BLaER1 treated with 17β-estradiol and CSF1 and Interleukin-3, amounts not matched to agents 10 nM and 100 nM (cell line): ENCODE measurements around the gene AVPR1B.

Experiments used
- H3K27ac ChIP-seq, 11 experiments: shearing (Covaris generic); formaldehyde crosslinking; 2 replicates each; pipeline ENCODE4 v1.8.1; 2022
- H3K27me3 ChIP-seq, 11 experiments: shearing (Covaris generic); formaldehyde crosslinking; 2 replicates each; pipeline ENCODE4 v1.8.1; 2022
- H3K36me3 ChIP-seq, 11 experiments: shearing (Covaris generic); formaldehyde crosslinking; 2 replicates each; pipeline ENCODE4 v1.8.1; 2022
- H3K4me1 ChIP-seq, 10 experiments: shearing (Covaris generic); formaldehyde crosslinking; 2 replicates each; pipeline ENCODE4 v1.8.1; 2022
- H3K4me2 ChIP-seq, 11 experiments: shearing (Covaris generic); formaldehyde crosslinking; 2 replicates each; pipeline ENCODE4 v1.8.1; 2022
- H3K4me3 ChIP-seq, 10 experiments: shearing (Covaris generic); formaldehyde crosslinking; 2 replicates each; pipeline ENCODE4 v1.8.1; 2022
- H3K9ac ChIP-seq, 11 experiments: shearing (Covaris generic); formaldehyde crosslinking; 2 replicates each; pipeline ENCODE4 v1.8.1; 2022
- H3K9me3 ChIP-seq, 11 experiments: shearing (Covaris generic); formaldehyde crosslinking; replicated peaks in 1 of 11; 2 replicates each; pipeline ENCODE4 v1.8.1; 2022
- H4K20me1 ChIP-seq, 11 experiments: shearing (Covaris generic); formaldehyde crosslinking; 2 replicates each; pipeline ENCODE4 v1.8.1; 2022
- Cebpa-rat ChIP-seq, 11 experiments: shearing (Covaris generic); IDR thresholded peaks; 2 replicates each; pipeline ENCODE4 v1.8.1; 2022

The AVPR1B gene

GRCh38 chr1:206116191-206116872 lies 856 bp downstream of the AVPR1B start:
- Histone ChIP-seq H3K9me3 (peaks cover 7 to 15% (median 10%) of the 10 kb centered on the region in 11 experiments; a peak in 20 of 22 replicates), H3K4me2 (peak overlapping the region in 1 of 11 experiments; percentile 95; a peak in 1 of 22 replicates), H3K36me3 (no peaks in the 10 kb centered on the region), H4K20me1 (no peaks in the 10 kb centered on the region; a peak in 3 of 22 replicates), H3K4me1 (peaks cover 9 to 13% (median 12%) of the 10 kb centered on the region in 10 experiments; a peak in 18 of 20 replicates), H3K4me3 (0 out of 20 replicates have a peak overlapping the region, but pooled peaks of 1 of the 10 experiments have one; percentile 52), H3K27me3 (peaks cover 33 to 49% (median 41%) of the 10 kb centered on the region in 11 experiments), H3K27ac (no peak overlapping the region), H3K9ac (no peak overlapping the region)
- TF ChIP-seq Cebpa-rat (IDR thresholded peaks at IDR 0.05): no peak

GRCh38 chr1:206115791-206116190 lies 1.4 kb downstream of the AVPR1B start:
- Histone ChIP-seq H3K9ac (no peak overlapping the region), H3K27me3 (peaks cover 33 to 49% (median 41%) of the 10 kb centered on the region in 11 experiments), H3K36me3 (no peaks in the 10 kb centered on the region), H3K9me3 (peaks cover 2 to 10% (median 4%) of the 10 kb centered on the region in 11 experiments; a peak in 18 of 22 replicates), H3K27ac (no peak overlapping the region), H4K20me1 (no peaks in the 10 kb centered on the region; a peak in 3 of 22 replicates), H3K4me1 (peaks cover 9 to 13% (median 12%) of the 10 kb centered on the region in 10 experiments; a peak in 18 of 20 replicates), H3K4me2 (no peak overlapping the region), H3K4me3 (no peak overlapping the region)
- TF ChIP-seq Cebpa-rat (IDR thresholded peaks at IDR 0.05): no peak

GRCh38 chr1:206114692-206115640 lies 2.2 kb downstream of the AVPR1B start:
- TF ChIP-seq Cebpa-rat (IDR thresholded peaks at IDR 0.05): no peak
- no peaks in the 10 kb centered on the region; a peak in 3 of 22 replicates for H4K20me1 ChIP-seq
- peaks cover 0 to 1% (median 0%) of the 10 kb centered on the region in 11 experiments; a peak in 1 of 22 replicates for H3K9me3 ChIP-seq
- peaks cover 9 to 13% (median 12%) of the 10 kb centered on the region in 10 experiments; a peak in 18 of 20 replicates for H3K4me1 ChIP-seq
- H3K27me3 ChIP-seq: peaks cover 33 to 49% (median 41%) of the 10 kb centered on the region in 11 experiments
- H3K4me2 ChIP-seq: no peak overlapping the region; a peak in 1 of 22 replicates
- H3K4me3 ChIP-seq: no peak overlapping the region
- no peaks in the 10 kb centered on the region for H3K36me3 ChIP-seq
- H3K27ac ChIP-seq: no peak overlapping the region
- no peak overlapping the region for H3K9ac ChIP-seq

GRCh38 chr1:206112600-206113301 lies 4.4 kb downstream of the AVPR1B start:
- Histone ChIP-seq H3K4me2 (no peak overlapping the region), H3K9ac (no peak overlapping the region), H3K9me3 (no peaks in the 10 kb centered on the region), H3K27me3 (peaks cover 17 to 30% (median 23%) of the 10 kb centered on the region in 11 experiments), H4K20me1 (no peaks in the 10 kb centered on the region; a peak in 3 of 22 replicates), H3K4me1 (peaks cover 6 to 10% (median 9%) of the 10 kb centered on the region in 10 experiments; a peak in 18 of 20 replicates), H3K36me3 (no peaks in the 10 kb centered on the region), H3K4me3 (no peak overlapping the region), H3K27ac (no peak overlapping the region)
- TF ChIP-seq Cebpa-rat (IDR thresholded peaks at IDR 0.05): no peak

GRCh38 chr1:206111271-206111927 lies 5.8 kb downstream of the AVPR1B start:
- Histone ChIP-seq H3K27ac (no peak overlapping the region), H3K4me1 (peaks cover 0 to 7% (median 1%) of the 10 kb centered on the region in 10 experiments; a peak in 17 of 20 replicates), H3K4me2 (no peak overlapping the region), H4K20me1 (no peaks in the 10 kb centered on the region; a peak in 1 of 22 replicates), H3K9ac (no peak overlapping the region), H3K4me3 (no peak overlapping the region), H3K27me3 (peaks cover 3 to 17% (median 10%) of the 10 kb centered on the region in 11 experiments), H3K9me3 (no peaks in the 10 kb centered on the region), H3K36me3 (no peaks in the 10 kb centered on the region)
- TF ChIP-seq Cebpa-rat (IDR thresholded peaks at IDR 0.05): no peak

- Histone ChIP-seq H3K4me3 (no peak overlapping the region), H3K9ac (no peak overlapping the region), H3K4me2 (no peak overlapping the region), H3K9me3 (no peaks in the 10 kb centered on the region), H3K36me3 (no peaks in the 10 kb centered on the region), H3K4me1 (peaks cover 0 to 13% (median 7%) of the 10 kb centered on the region in 10 experiments; a peak in 17 of 20 replicates), H3K27ac (no peak overlapping the region), H4K20me1 (no peaks in the 10 kb centered on the region), H3K27me3 (peaks cover 0 to 14% (median 5%) of the 10 kb centered on the region in 11 experiments; a peak in 8 of 22 replicates)
- no peak for TF ChIP-seq Cebpa-rat (IDR thresholded peaks at IDR 0.05)
Measured at GRCh38 chr1:206110820-206111219, 6.4 kb downstream of the AVPR1B start.

- TF ChIP-seq Cebpa-rat (IDR thresholded peaks at IDR 0.05): no peak
- Histone ChIP-seq H3K36me3 (no peaks in the 10 kb centered on the region), H3K4me1 (peaks cover 0 to 19% (median 12%) of the 10 kb centered on the region in 10 experiments; a peak in 17 of 20 replicates), H3K4me3 (no peak overlapping the region), H3K9me3 (no peaks in the 10 kb centered on the region), H3K27ac (no peak overlapping the region), H3K27me3 (peaks cover 0 to 14% (median 0%) of the 10 kb centered on the region in 11 experiments; a peak in 5 of 22 replicates), H3K9ac (no peak overlapping the region), H4K20me1 (no peaks in the 10 kb centered on the region), H3K4me2 (no peak overlapping the region)
Measured at GRCh38 chr1:206110161-206110560, 7.0 kb downstream of the AVPR1B start.

- no peaks in the 10 kb centered on the region for H3K36me3 ChIP-seq
- H4K20me1 ChIP-seq: no peaks in the 10 kb centered on the region
- no peak overlapping the region for H3K4me3 ChIP-seq
- H3K4me2 ChIP-seq: no peak overlapping the region
- no peaks in the 10 kb centered on the region for H3K9me3 ChIP-seq
- H3K9ac ChIP-seq: no peak overlapping the region
- peaks cover 0 to 14% (median 0%) of the 10 kb centered on the region in 11 experiments; a peak in 4 of 22 replicates for H3K27me3 ChIP-seq
- H3K4me1 ChIP-seq: peaks cover 0 to 24% (median 17%) of the 10 kb centered on the region in 10 experiments; a peak in 17 of 20 replicates
- H3K27ac ChIP-seq: no peak overlapping the region
- no peak for TF ChIP-seq Cebpa-rat (IDR thresholded peaks at IDR 0.05)
Measured at GRCh38 chr1:206109718-206110117, 7.5 kb downstream of the AVPR1B start.
